Renal cortical epithelial cell (primary cell): Measurements from ENCODE around the gene ARPIN. TPM values are rescaled to one million over a fixed set of nuclear protein-coding genes. Genes with fewer than 3 reads are reported as not detected.
"Not testable (repeated sequence)": the region's sequence is repeated elsewhere in the genome, so short reads cannot be mapped to it uniquely, and the experiment has no call there.

Source experiments
- DNase-seq: peaks from one replicate; pipeline ENCODE4 v3.0.0-alpha.2; 2011; ENCODE audit warnings: low read depth
- total RNA-seq: library from RNA; depleted of rRNA; stranded (reverse); fragments of >200 nt; gene quantifications from 2 replicates; pipeline ENCODE4 v1.2.3, GENCODE V29; 2014

ARPIN gene
- total RNA-seq, 1 donor from 2014 or later: 7.5 TPM

- DNase-seq: no peak
Observed at GRCh38 chr15:89910891-89911626, 1.7 kb downstream of the ARPIN start.

- DNase-seq: no peak
Observed at GRCh38 chr15:89909611-89910010, 3.1 kb downstream of the ARPIN start.

GRCh38 chr15:89908226-89908625 lies 4.5 kb downstream of the ARPIN start:
- no peak for DNase-seq

GRCh38 chr15:89907289-89907688 lies 5.5 kb downstream of the ARPIN start:
- no peak for DNase-seq

- DNase-seq: no peak
Observed at GRCh38 chr15:89905846-89906378, 6.8 kb downstream of the ARPIN start.

- DNase-seq: no peak
Observed at GRCh38 chr15:89904519-89904918, 8.2 kb downstream of the ARPIN start.

GRCh38 chr15:89903858-89904130 lies 9.0 kb downstream of the ARPIN start:
- DNase-seq: no peak

GRCh38 chr15:89903015-89903857 lies 9.5 kb downstream of the ARPIN start:
- DNase-seq: no peak

- no peak for DNase-seq
Observed at GRCh38 chr15:89900849-89901248, 11.9 kb downstream of the ARPIN start.

GRCh38 chr15:89899951-89900567 lies 12.7 kb downstream of the ARPIN start:
- DNase-seq: no peak

GRCh38 chr15:89899295-89899945 lies 13.3 kb downstream of the ARPIN start:
- DNase-seq: no peak

- peak; percentile 55 for DNase-seq
Observed at GRCh38 chr15:89898614-89899294, 14.0 kb downstream of the ARPIN start.

- DNase-seq: no peak
Observed at GRCh38 chr15:89898146-89898545, 14.6 kb downstream of the ARPIN start.

- DNase-seq: peak; percentile 78
Observed at GRCh38 chr15:89893696-89894447, 18.9 kb downstream of the ARPIN start, which contains the start of gene AP3S2. Gene AP3S2 (minus strand): TSS chr15:89893994. CDS start chr15:89893949, 45 bp downstream.

GRCh38 chr15:89893027-89893426 lies 19.7 kb downstream of the ARPIN start:
- no peak for DNase-seq

GRCh38 chr15:89888214-89888804 lies 24.4 kb downstream of the ARPIN start:
- DNase-seq: peak; percentile 66

- DNase-seq: no peak
Observed at GRCh38 chr15:89885611-89886010, 27.1 kb downstream of the ARPIN start.

- DNase-seq: not testable (repeated sequence)
Observed at GRCh38 chr15:89885179-89885578, 27.6 kb downstream of the ARPIN start.

GRCh38 chr15:89883518-89883917 lies 29.2 kb downstream of the ARPIN start:
- no peak for DNase-seq

GRCh38 chr15:89880727-89881126 lies 32.0 kb downstream of the ARPIN start:
- no peak for DNase-seq
